Neural cell (in vitro differentiated cells): Measurements from ENCODE around the gene ZFP3.

Experiments used
- EP300 ChIP-seq: fragments of 450-650 bp; conservative IDR thresholded peaks from 2 replicates; pipeline ENCODE4 v1.6.1; 2014; ENCODE audit warnings: antibody characterized with exemption, mild to moderate bottlenecking, moderate library complexity; ENCODE audit not compliant: poor library complexity, severe bottlenecking
- EZH2 ChIP-seq: fragments of 200-600, 300-800 bp; shearing (Covaris generic), sonication (generic); IDR thresholded peaks from 2 replicates; pipeline ENCODE4 v1.6.1; 2014; ENCODE audit warnings: antibody characterized with exemption, low read length, borderline replicate concordance, mild to moderate bottlenecking; ENCODE audit not compliant: insufficient read depth, poor library complexity, severe bottlenecking
- MXI1 ChIP-seq: fragments of 450-650 bp; conservative IDR thresholded peaks from 2 replicates; pipeline ENCODE4 v1.6.1; 2014; ENCODE audit warnings: antibody characterized with exemption, mild to moderate bottlenecking; ENCODE audit not compliant: poor library complexity, severe bottlenecking
- POLR2AphosphoS5 ChIP-seq: IDR thresholded peaks from 2 replicates; pipeline ENCODE4 v1.6.1; 2012
- SMC3 ChIP-seq: fragments of 450-650 bp; conservative IDR thresholded peaks from 2 replicates; pipeline ENCODE4 v1.6.1; 2014; ENCODE audit warnings: antibody characterized with exemption, mild to moderate bottlenecking, moderate library complexity; ENCODE audit not compliant: poor library complexity
- TAF1 ChIP-seq: IDR thresholded peaks from 2 replicates; pipeline ENCODE4 v1.6.1; 2012; ENCODE audit warnings: low read depth
- TF ChIP-seq, protein P1 (sequence below): fragments of 450-650 bp; IDR thresholded peaks from 2 replicates; pipeline ENCODE4 v1.5.1; 2014; ENCODE audit warnings: antibody characterized with exemption, mild to moderate bottlenecking, moderate library complexity; ENCODE audit not compliant: poor library complexity, severe bottlenecking
- TF ChIP-seq, protein P2 (sequence below): IDR thresholded peaks from 2 replicates; pipeline ENCODE4 v1.6.1; 2012; ENCODE audit warnings: borderline replicate concordance

DNA sequence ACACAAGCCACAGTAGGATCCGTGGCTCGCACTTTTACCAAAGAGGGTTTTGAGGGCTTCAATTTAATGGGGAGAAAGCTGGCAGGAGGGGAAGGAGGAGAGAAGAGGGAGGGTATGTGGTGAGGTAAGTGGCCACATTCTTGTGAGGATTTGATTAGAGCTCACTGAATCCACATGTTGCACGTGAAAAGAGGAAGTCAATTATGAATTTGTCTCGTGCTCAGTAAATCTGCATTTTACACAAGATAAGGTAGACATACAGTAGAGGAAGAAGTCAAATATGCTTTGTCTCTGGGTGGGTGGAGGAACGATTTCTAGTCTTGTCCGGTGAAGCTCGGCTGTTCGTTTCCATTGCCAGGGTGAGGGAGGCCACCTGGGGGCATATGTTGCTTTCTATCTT lies 32.5 kb downstream of the ZFP3 start:
- TF ChIP-seq POLR2AphosphoS5: no peak
- TF ChIP-seq, protein P1, sequence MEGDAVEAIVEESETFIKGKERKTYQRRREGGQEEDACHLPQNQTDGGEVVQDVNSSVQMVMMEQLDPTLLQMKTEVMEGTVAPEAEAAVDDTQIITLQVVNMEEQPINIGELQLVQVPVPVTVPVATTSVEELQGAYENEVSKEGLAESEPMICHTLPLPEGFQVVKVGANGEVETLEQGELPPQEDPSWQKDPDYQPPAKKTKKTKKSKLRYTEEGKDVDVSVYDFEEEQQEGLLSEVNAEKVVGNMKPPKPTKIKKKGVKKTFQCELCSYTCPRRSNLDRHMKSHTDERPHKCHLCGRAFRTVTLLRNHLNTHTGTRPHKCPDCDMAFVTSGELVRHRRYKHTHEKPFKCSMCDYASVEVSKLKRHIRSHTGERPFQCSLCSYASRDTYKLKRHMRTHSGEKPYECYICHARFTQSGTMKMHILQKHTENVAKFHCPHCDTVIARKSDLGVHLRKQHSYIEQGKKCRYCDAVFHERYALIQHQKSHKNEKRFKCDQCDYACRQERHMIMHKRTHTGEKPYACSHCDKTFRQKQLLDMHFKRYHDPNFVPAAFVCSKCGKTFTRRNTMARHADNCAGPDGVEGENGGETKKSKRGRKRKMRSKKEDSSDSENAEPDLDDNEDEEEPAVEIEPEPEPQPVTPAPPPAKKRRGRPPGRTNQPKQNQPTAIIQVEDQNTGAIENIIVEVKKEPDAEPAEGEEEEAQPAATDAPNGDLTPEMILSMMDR: no peak
- TF ChIP-seq EZH2: no peak
- TF ChIP-seq EP300: no peak
- TF ChIP-seq SMC3: no peak
- TF ChIP-seq TAF1: no peak
- TF ChIP-seq, protein P2, sequence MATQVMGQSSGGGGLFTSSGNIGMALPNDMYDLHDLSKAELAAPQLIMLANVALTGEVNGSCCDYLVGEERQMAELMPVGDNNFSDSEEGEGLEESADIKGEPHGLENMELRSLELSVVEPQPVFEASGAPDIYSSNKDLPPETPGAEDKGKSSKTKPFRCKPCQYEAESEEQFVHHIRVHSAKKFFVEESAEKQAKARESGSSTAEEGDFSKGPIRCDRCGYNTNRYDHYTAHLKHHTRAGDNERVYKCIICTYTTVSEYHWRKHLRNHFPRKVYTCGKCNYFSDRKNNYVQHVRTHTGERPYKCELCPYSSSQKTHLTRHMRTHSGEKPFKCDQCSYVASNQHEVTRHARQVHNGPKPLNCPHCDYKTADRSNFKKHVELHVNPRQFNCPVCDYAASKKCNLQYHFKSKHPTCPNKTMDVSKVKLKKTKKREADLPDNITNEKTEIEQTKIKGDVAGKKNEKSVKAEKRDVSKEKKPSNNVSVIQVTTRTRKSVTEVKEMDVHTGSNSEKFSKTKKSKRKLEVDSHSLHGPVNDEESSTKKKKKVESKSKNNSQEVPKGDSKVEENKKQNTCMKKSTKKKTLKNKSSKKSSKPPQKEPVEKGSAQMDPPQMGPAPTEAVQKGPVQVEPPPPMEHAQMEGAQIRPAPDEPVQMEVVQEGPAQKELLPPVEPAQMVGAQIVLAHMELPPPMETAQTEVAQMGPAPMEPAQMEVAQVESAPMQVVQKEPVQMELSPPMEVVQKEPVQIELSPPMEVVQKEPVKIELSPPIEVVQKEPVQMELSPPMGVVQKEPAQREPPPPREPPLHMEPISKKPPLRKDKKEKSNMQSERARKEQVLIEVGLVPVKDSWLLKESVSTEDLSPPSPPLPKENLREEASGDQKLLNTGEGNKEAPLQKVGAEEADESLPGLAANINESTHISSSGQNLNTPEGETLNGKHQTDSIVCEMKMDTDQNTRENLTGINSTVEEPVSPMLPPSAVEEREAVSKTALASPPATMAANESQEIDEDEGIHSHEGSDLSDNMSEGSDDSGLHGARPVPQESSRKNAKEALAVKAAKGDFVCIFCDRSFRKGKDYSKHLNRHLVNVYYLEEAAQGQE: no peak
- TF ChIP-seq MXI1: no peak
